NCI-H146 treated with DMSO at 0.1 percent for 48 hours (cell line): ENCODE data around the gene TOMM6.

ENCODE experiments used
- DNase-seq: peaks from one replicate; lab custom pipeline; 2025; ENCODE audit not compliant: unreplicated experiment; lab: John Stamatoyannopoulos, UW

TOMM6 gene

GRCh38 chr6:41787219-41787917, at the start of gene TOMM6:
Gene TOMM6, plus strand, starts transcription at chr6:41787694. Its CDS starts 4 bp downstream, at chr6:41787698.
- DNase-seq: peak; percentile 91

- DNase-seq: no peak
Measured at GRCh38 chr6:41739041-41739440, 48.5 kb upstream of the TOMM6 start.

GRCh38 chr6:41740366-41741162, 46.9 kb upstream of the TOMM6 start:
- DNase-seq: no peak

GRCh38 chr6:41741625-41742490, 45.6 kb upstream of the TOMM6 start:
- no peak for DNase-seq

GRCh38 chr6:41743406-41744235, 43.9 kb upstream of the TOMM6 start:
- no peak for DNase-seq

- no peak for DNase-seq
Measured at GRCh38 chr6:41744236-41744787, 43.2 kb upstream of the TOMM6 start.

- DNase-seq: no peak
Measured at GRCh38 chr6:41746107-41746506, 41.4 kb upstream of the TOMM6 start.

GRCh38 chr6:41747256-41748101, 40.0 kb upstream of the TOMM6 start, which contains the start of gene PGC:
Gene PGC, minus strand, starts transcription at chr6:41747397. Its CDS starts 63 bp downstream, at chr6:41747334.
- no peak for DNase-seq

GRCh38 chr6:41748102-41748477, 39.4 kb upstream of the TOMM6 start:
- DNase-seq: no peak

GRCh38 chr6:41748542-41748941, 39.0 kb upstream of the TOMM6 start:
- no peak for DNase-seq

GRCh38 chr6:41750374-41750773, 37.1 kb upstream of the TOMM6 start:
- no peak for DNase-seq

- DNase-seq: no peak
Measured at GRCh38 chr6:41755895-41756294, 31.6 kb upstream of the TOMM6 start.

- DNase-seq: no peak
Measured at GRCh38 chr6:41756354-41756753, 31.1 kb upstream of the TOMM6 start.

- DNase-seq: no peak
Measured at GRCh38 chr6:41757271-41757670, 30.2 kb upstream of the TOMM6 start.

GRCh38 chr6:41757931-41758640, 29.4 kb upstream of the TOMM6 start:
- DNase-seq: no peak

GRCh38 chr6:41758641-41759035, 28.9 kb upstream of the TOMM6 start:
- no peak for DNase-seq

- no peak for DNase-seq
Measured at GRCh38 chr6:41759106-41759904, 28.2 kb upstream of the TOMM6 start.
